Adipose tissue (tissue), 3 donors: ENCODE results near the gene XCL2. TPM values are rescaled to one million over a fixed set of nuclear protein-coding genes. Genes with fewer than 3 reads are reported as not detected.

Experiments
- H3K27ac ChIP-seq: one replicate; pipeline ENCODE4 v1.5.1; 2013; ENCODE audit warnings: low read depth, low read length
- WGBS, 3 donors: extraction: QIAGEN DNeasy Blood & Tissue Kit; methylation state at CpG; one replicate each; pipeline ENCODE4 v1.1.7; 2013; 5-methylcytosine and 5-hydroxymethylcytosine counted together
- polyA plus RNA-seq, 3 donors: library from polyadenylated mRNA; stranded (reverse); fragments of 200-250 nt; gene quantifications; one replicate each; pipeline ENCODE4 v1.2.3, GENCODE V29; 2013
- donor health status: healthy with polysubstance abuse.
- donor health status: Bipolar disorder and iron deficiency.
- donor health status: healthy.

XCL2 gene
- polyA plus RNA-seq, 3 donors: not detected

DNA sequence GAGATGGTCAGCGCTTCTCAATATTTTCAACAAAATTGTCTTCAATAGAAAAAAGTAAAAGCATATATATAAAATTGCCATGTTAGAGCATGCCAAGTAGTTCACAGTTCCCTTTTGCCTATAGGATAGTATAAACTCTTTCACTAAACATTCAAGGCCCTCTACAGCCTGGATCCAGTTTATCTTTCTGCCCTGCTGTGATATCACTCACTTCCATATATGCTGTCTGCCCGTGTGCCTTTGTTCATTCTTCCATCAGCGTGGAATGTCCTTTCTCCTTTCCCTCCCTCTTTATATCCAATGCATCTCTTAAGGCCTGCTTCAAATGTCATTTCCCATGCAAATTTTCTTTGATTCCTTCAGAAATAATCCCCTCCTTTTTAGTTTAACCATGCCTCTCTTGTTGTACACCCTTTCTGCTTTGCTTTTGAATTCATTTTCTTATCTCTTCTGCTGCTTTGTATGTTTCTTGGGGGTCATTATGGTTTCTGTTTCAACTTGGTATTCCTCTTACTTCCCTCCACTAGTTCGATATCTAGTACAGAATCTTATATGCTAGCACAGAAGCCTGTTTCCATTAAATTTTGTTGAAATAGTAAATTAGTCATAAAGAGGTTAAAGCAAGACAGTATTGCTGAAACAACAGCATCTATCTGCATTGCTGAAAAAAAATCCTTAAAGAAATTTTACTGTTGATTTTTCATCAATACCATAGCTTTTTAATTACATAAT, 44.7 kb downstream of the XCL2 start:
- H3K27ac ChIP-seq: no peak overlapping the region
- 91 to 93% (median 92%) methylated on average over 4 of the region's 4 CpGs for WGBS, 3 donors

DNA sequence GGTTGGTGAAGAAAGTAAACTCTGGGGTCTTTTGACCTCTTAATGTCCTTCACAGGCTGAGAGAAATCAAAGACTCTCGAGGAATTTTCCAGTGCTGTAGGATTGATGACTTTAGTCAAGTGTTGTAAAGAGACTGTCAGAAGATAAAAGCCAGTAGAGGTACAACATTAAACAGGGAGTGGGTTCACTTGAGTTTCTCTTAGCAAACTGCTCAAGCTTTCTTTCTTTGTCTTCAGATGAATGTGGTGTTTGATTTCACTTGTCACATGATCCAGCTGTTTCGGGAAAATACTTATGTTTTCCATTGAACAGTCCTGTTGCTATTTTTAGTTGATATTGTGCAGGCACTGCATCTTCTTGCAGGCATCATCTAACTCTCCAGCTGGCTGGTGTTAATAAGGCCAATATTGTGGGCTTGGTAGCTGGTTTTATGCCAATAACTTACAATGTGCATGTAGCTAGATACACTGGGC, 45.6 kb downstream of the XCL2 start:
- WGBS, 3 donors: 19 to 48% (median 47%) methylated on average over 2 of the region's 2 CpGs
- H3K27ac ChIP-seq: no peak overlapping the region

DNA sequence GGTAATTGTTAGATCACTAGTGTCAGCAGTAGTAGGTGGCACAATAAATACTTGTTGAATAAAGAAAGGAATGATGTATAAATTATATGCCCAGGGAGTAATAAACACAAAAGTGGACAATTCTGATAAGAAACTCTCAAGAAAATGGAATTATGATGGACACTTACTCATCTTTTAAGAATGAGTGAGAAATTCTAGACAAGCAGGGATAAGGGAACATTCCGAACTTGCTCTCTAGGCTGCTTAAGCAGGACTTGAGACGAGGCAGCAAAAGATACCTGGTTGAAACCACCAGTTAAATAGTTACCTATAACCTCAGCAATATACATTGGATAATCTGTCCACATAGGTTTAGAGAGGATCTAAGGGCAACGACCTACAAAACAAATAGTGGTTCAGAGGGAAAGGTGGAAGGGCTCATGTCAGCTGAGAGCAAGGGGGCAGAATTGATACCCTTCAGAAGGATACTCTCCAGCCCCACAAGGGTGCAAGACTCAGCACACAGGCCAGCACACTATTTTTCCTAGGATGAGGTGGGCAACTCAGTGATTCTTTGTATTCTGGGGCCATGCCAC, 46.3 kb downstream of the XCL2 start:
- H3K27ac ChIP-seq: no peak overlapping the region
- 92 to 93% (median 93%) methylated on average over 3 of the region's 3 CpGs for WGBS, 3 donors

DNA sequence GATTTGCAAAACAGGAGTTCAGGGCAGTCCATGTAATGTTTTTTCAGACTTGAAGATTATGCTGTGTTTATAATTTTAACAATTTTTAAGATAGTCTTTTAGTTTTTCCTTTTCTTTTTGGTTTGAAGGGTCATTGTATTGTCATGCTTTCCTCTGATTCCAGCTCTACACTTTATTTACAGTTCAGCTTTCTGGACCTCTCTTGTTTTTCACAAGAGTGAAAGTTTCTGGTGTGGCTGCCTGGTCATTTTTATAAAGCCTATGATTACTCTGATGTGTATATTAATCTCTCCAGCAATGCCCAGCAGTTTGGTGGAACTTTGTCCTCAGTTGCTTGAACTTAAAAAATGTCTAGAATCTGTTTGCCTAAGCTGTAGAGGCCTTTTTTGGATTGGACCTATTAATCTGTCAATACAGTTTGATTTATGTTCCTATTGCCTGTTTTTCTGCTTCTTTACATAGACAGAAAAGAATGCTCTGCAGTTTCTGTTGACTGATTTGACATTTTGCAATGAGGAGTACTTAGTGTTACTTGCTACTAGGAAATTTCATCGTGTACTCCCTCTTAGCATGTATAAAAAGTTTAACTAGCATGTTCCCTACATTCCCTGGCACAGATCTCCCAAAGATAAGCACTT, 52.2 kb downstream of the XCL2 start:
- 33 to 55% (median 50%) methylated on average over 1 of the region's 1 CpG for WGBS, 3 donors
- no peak overlapping the region for H3K27ac ChIP-seq

Other genes starting within 250 kb of the XCL2 start
- gene XCL1, start 32.6 kb upstream of the XCL2 start, polyA plus RNA-seq: under 1 TPM in 2 of 3 donors, not detected in 1; 0.15 to 0.34 TPM
- 100 to 1,000 TPM in 1 of 3 donors, 10 to 100 TPM in 2; 28.7 to 628 (median 76.2) TPM for gene DPT, start 185.2 kb upstream of the XCL2 start, polyA plus RNA-seq